Measurements from ENCODE around the gene ZNF451. TPM values are rescaled to one million over a fixed set of nuclear protein-coding genes. Genes with fewer than 3 reads are reported as not detected.

ZNF451 gene
- total RNA-seq, 1 experiment from 2014 or later = 68.7 TPM

GRCh38 chr6:57207872-57208271 lies 117.9 kb downstream of the ZNF451 start:
- intact Hi-C loops (cut with micrococcal nuclease; ENCODE audit: unreplicated experiment) = no loop called here
- H3K9me3 Mint-ChIP-seq (ENCODE audit: low read depth, unreplicated experiment) = no peaks in the 10 kb centered on the region
- H3K36me3 Mint-ChIP-seq (ENCODE audit: insufficient read depth, unreplicated experiment) = no peaks in the 10 kb centered on the region
- BruUV-seq (replicated peaks) = no TSS peak
- H3K27me3 Mint-ChIP-seq (ENCODE audit: unreplicated experiment) = no peaks in the 10 kb centered on the region
- H3K27ac Mint-ChIP-seq (ENCODE audit: unreplicated experiment) = no peak overlapping the region
- no peak for TF ChIP-seq CTCF (IDR thresholded peaks at IDR 0.05; ENCODE audit: unreplicated experiment)
- no peak overlapping the region for H3K4me3 Mint-ChIP-seq (ENCODE audit: low read depth, unreplicated experiment)
- no peak for DNase-seq
- CTCF ChIA-PET = no interaction called here
- no peaks in the 10 kb centered on the region for H3K4me1 Mint-ChIP-seq (ENCODE audit: low read depth, unreplicated experiment)

GRCh38 chr6:57209030-57209429 lies 119.0 kb downstream of the ZNF451 start:
- no peaks in the 10 kb centered on the region for H3K4me1 Mint-ChIP-seq (ENCODE audit: low read depth, unreplicated experiment)
- H3K36me3 Mint-ChIP-seq (ENCODE audit: insufficient read depth, unreplicated experiment) = no peaks in the 10 kb centered on the region

GRCh38 chr6:57210060-57210459 lies 120.1 kb downstream of the ZNF451 start:
- no peaks in the 10 kb centered on the region for H3K9me3 Mint-ChIP-seq (ENCODE audit: low read depth, unreplicated experiment)
- TF ChIP-seq CTCF (IDR thresholded peaks at IDR 0.05; ENCODE audit: unreplicated experiment) = no peak
- no peak overlapping the region for H3K4me3 Mint-ChIP-seq (ENCODE audit: low read depth, unreplicated experiment)
- no TSS peak for BruUV-seq (replicated peaks)
- no peaks in the 10 kb centered on the region for H3K4me1 Mint-ChIP-seq (ENCODE audit: low read depth, unreplicated experiment)
- intact Hi-C loops (cut with micrococcal nuclease; ENCODE audit: unreplicated experiment) = no loop called here
- H3K27me3 Mint-ChIP-seq (ENCODE audit: unreplicated experiment) = no peaks in the 10 kb centered on the region
- no peaks in the 10 kb centered on the region for H3K36me3 Mint-ChIP-seq (ENCODE audit: insufficient read depth, unreplicated experiment)
- no peak for DNase-seq
- CTCF ChIA-PET = no interaction called here
- no peak overlapping the region for H3K27ac Mint-ChIP-seq (ENCODE audit: unreplicated experiment)

More at GRCh38 chr6:57209030-57209429, 119.0 kb downstream of the ZNF451 start:
- no peak overlapping the region for H3K4me3 Mint-ChIP-seq (ENCODE audit: low read depth, unreplicated experiment)
- DNase-seq = no peak
- CTCF ChIA-PET = interaction anchor here (0.9 kb wide), 1 partner anchor 404 kb away, joined by 9 read pairs; no protein-coding TSS in a partner anchor
- H3K9me3 Mint-ChIP-seq (ENCODE audit: low read depth, unreplicated experiment) = no peaks in the 10 kb centered on the region
- H3K27ac Mint-ChIP-seq (ENCODE audit: unreplicated experiment) = no peak overlapping the region
- BruUV-seq (replicated peaks) = no TSS peak
- intact Hi-C loops (cut with micrococcal nuclease; ENCODE audit: unreplicated experiment) = no loop called here
- no peak for TF ChIP-seq CTCF (IDR thresholded peaks at IDR 0.05; ENCODE audit: unreplicated experiment)
- H3K27me3 Mint-ChIP-seq (ENCODE audit: unreplicated experiment) = no peaks in the 10 kb centered on the region

- H3K36me3 Mint-ChIP-seq (ENCODE audit: insufficient read depth, unreplicated experiment) = no peaks in the 10 kb centered on the region
- no peak for TF ChIP-seq CTCF (IDR thresholded peaks at IDR 0.05; ENCODE audit: unreplicated experiment)
- H3K27ac Mint-ChIP-seq (ENCODE audit: unreplicated experiment) = no peak overlapping the region
- no peaks in the 10 kb centered on the region for H3K9me3 Mint-ChIP-seq (ENCODE audit: low read depth, unreplicated experiment)
- H3K4me1 Mint-ChIP-seq (ENCODE audit: low read depth, unreplicated experiment) = peaks cover 6% of the 10 kb centered on the region
- no peak overlapping the region for H3K4me3 Mint-ChIP-seq (ENCODE audit: low read depth, unreplicated experiment)
- intact Hi-C loops (cut with micrococcal nuclease; ENCODE audit: unreplicated experiment) = no loop called here
- CTCF ChIA-PET = no interaction called here
- H3K27me3 Mint-ChIP-seq (ENCODE audit: unreplicated experiment) = no peaks in the 10 kb centered on the region
- no TSS peak for BruUV-seq (replicated peaks)
- no peak for DNase-seq
Observed at GRCh38 chr6:57215260-57215659, 125.3 kb downstream of the ZNF451 start.

All from Calu3 (cell line).